HEK293 (cell line): Measurements from ENCODE around the gene TBRG1.

Experiments
- CTCF ChIA-PET: fragments of 350-600 bp; formaldehyde crosslinking; extraction: SDS; loops from one replicate; lab custom pipeline; 2021; ENCODE audit warnings: antibody characterized with exemption; lab: Yijun Ruan, JAX
- POLR2A ChIA-PET: fragments of 300-600 bp; formaldehyde crosslinking; extraction: SDS; loops from one replicate; lab custom pipeline; 2020; ENCODE audit warnings: antibody characterized with exemption, inconsistent platforms; lab: Yijun Ruan, JAX
- H3K27ac ChIP-seq: fragments of 200-500 bp; sonication (Bioruptor generic); 2 replicates; pipeline ENCODE4 v1.5.1; 2014; ENCODE audit warnings: low read depth, low read length, control low read depth, inconsistent platforms; ENCODE audit errors: extremely low read depth
- H3K36me3 ChIP-seq, 2 experiments: fragments of 200-500 bp in 1 of 2; sonication (Bioruptor generic) in 1 of 2; 1 replicate in 1 of 2; 2 replicates in 1 of 2; pipeline ENCODE4 v1.5.1; 2014 to 2017; ENCODE audit warnings: inconsistent platforms in 2 of 2, low read length in 2 of 2; ENCODE audit not compliant: control insufficient read depth in 2 of 2, insufficient read depth in 1 of 2
- H3K4me1 ChIP-seq: fragments of 200-500 bp; sonication (Bioruptor generic); 2 replicates; pipeline ENCODE4 v1.5.1; 2014; ENCODE audit warnings: mild to moderate bottlenecking, low read length, inconsistent platforms; ENCODE audit not compliant: control insufficient read depth, insufficient read depth
- H3K4me3 ChIP-seq: 2 replicates; pipeline ENCODE4 v1.5.1; 2011; ENCODE audit warnings: low read depth, mild to moderate bottlenecking, control low read depth, low read length, moderate library complexity
- H3K9me3 ChIP-seq: fragments of 200-500 bp; sonication (Bioruptor generic); 2 replicates; pipeline ENCODE4 v1.5.1; 2014; ENCODE audit warnings: low read depth, low read length, inconsistent platforms; ENCODE audit not compliant: control insufficient read depth, insufficient read depth
- BCL6B ChIP-seq: fragments of 450-650 bp; formaldehyde crosslinking; IDR thresholded peaks from 2 replicates; pipeline ENCODE4 v1.5.1; 2017; ENCODE audit warnings: missing biosample characterization, missing genetic modification characterization
- ELK4 ChIP-seq: IDR thresholded peaks from 2 replicates; pipeline ENCODE4 v1.6.1; 2011; ENCODE audit warnings: mild to moderate bottlenecking, low read depth, low read length, borderline replicate concordance
- KLF10 ChIP-seq: fragments of 450-650 bp; IDR thresholded peaks from 2 replicates; pipeline ENCODE4 v1.5.1; 2018; ENCODE audit warnings: missing biosample characterization, mild to moderate bottlenecking, missing genetic modification characterization
- KLF7 ChIP-seq: fragments of 450-650 bp; formaldehyde crosslinking; IDR thresholded peaks from 2 replicates; pipeline ENCODE4 v1.5.1; 2016; ENCODE audit warnings: missing biosample characterization, missing genetic modification characterization, borderline replicate concordance
- ZEB2 ChIP-seq: fragments of 450-650 bp; formaldehyde crosslinking; IDR thresholded peaks from 2 replicates; pipeline ENCODE4 v1.5.1; 2016; ENCODE audit warnings: missing biosample characterization, missing genetic modification characterization
- ZFP41 ChIP-seq: fragments of 450-650 bp; formaldehyde crosslinking; IDR thresholded peaks from 2 replicates; pipeline ENCODE4 v1.5.1; 2016; ENCODE audit warnings: missing biosample characterization, missing genetic modification characterization, borderline replicate concordance
- ZNF223 ChIP-seq: fragments of 450-650 bp; formaldehyde crosslinking; IDR thresholded peaks from 2 replicates; pipeline ENCODE4 v1.5.1; 2016; ENCODE audit warnings: missing biosample characterization, missing genetic modification characterization
- ZNF274 ChIP-seq, 2 experiments: fragments of 200-500 bp in 1 of 2; fragments of 450-650 bp in 1 of 2; sonication (Bioruptor generic) in 1 of 2; formaldehyde crosslinking in 1 of 2; IDR thresholded peaks; 2 replicates each; pipeline versions ENCODE4 v1.5.1 to v1.6.1; 2014 to 2016; ENCODE audit warnings: borderline replicate concordance in 1 of 2, inconsistent platforms in 1 of 2, low read length in 1 of 2, missing biosample characterization in 1 of 2, missing genetic modification characterization in 1 of 2
- ZNF335 ChIP-seq: fragments of 450-650 bp; formaldehyde crosslinking; conservative IDR thresholded peaks from 2 replicates; pipeline ENCODE4 v1.5.1; 2016; ENCODE audit warnings: missing biosample characterization, missing genetic modification characterization
- ZNF792 ChIP-seq: fragments of 450-650 bp; formaldehyde crosslinking; IDR thresholded peaks from 2 replicates; pipeline ENCODE4 v1.5.1; 2016; ENCODE audit warnings: missing biosample characterization, missing genetic modification characterization

TBRG1 gene

GRCh38 chr11:124681421-124681820 lies 58.8 kb downstream of the TBRG1 start:
- Histone ChIP-seq H3K27ac (no peak overlapping the region), H3K4me3 (no peak overlapping the region), H3K9me3 (no peaks in the 10 kb centered on the region), H3K36me3 (peaks cover 0 to 5% of the 10 kb centered on the region in 2 experiments; a peak in 1 of 3 replicates), H3K4me1 (no peaks in the 10 kb centered on the region)
- POLR2A ChIA-PET: no interaction called here
- no peak for TF ChIP-seq ZFP41 (tag by site-specific recombination)
- TF ChIP-seq KLF10: no peak
- TF ChIP-seq KLF7 (tag by site-specific recombination): no peak
- TF ChIP-seq ZNF274 (IDR thresholded peaks at IDR 0.05; ENCODE audit: low read length): no peak
- no peak for TF ChIP-seq ZNF274 (tag by site-specific recombination; IDR thresholded peaks at IDR 0.05; ENCODE audit: borderline replicate concordance)
- TF ChIP-seq ZNF223: no peak
- no peak for TF ChIP-seq ZNF335 (tag by site-specific recombination)
- no peak for TF ChIP-seq ZNF792 (tag by site-specific recombination)
- TF ChIP-seq BCL6B (tag by site-specific recombination): no peak
- TF ChIP-seq, all 188 proteins: peak for 0
- CTCF ChIA-PET: no interaction called here

- H3K27ac ChIP-seq: no peak overlapping the region
- ChIA-PET POLR2A (no interaction called here), CTCF (no interaction called here)
- TF ChIP-seq ZEB2 (no peak), ELK4 (no peak)
- H3K4me1 ChIP-seq: no peaks in the 10 kb centered on the region
- H3K36me3 ChIP-seq: peaks cover 0 to 5% of the 10 kb centered on the region in 2 experiments; a peak in 1 of 3 replicates
- no peaks in the 10 kb centered on the region for H3K9me3 ChIP-seq
- no peak overlapping the region for H3K4me3 ChIP-seq
Measured at GRCh38 chr11:124682443-124682842, 59.8 kb downstream of the TBRG1 start.
